WTC11 (cell line): ENCODE measurements around the gene EIF5. TPM values are rescaled to one million over a fixed set of nuclear protein-coding genes. Genes with fewer than 3 reads are reported as not detected.
A peak's percentile ranks its signal among the peaks of the same experiment; 100 is the strongest.

Experiments
- ATAC-seq: fragments of 200-7000 bp; cut with Tn5 transposase; 2 replicates; pipeline ENCODE4 v1.10.0; 2021; ENCODE audit warnings: mild to moderate bottlenecking, moderate library complexity
- CTCF ChIA-PET: fragments of 300-600 bp; sonication (Branson Sonifier 250); formaldehyde crosslinking; loops from one replicate; lab custom pipeline; 2021; ENCODE audit warnings: antibody characterized with exemption; lab: Charles Lee
- POLR2A ChIA-PET: fragments of 350-600 bp; sonication (Branson Sonifier 250); formaldehyde crosslinking; loops from one replicate; lab custom pipeline; 2021; ENCODE audit warnings: antibody characterized with exemption; lab: Charles Lee
- DNase-seq: peaks from one replicate; pipeline ENCODE4 v3.0.0; 2021; ENCODE audit warnings: low spot score
- H3K27ac Mint-ChIP-seq: 2 replicates; pipeline ENCODE4 v1.8.0; 2021; ENCODE audit warnings: mixed read lengths
- H3K27me3 Mint-ChIP-seq: 2 replicates; pipeline ENCODE4 v1.8.0; 2021; ENCODE audit warnings: low read depth, mild to moderate bottlenecking, moderate library complexity, mixed read lengths
- H3K36me3 Mint-ChIP-seq: 2 replicates; pipeline ENCODE4 v1.8.0; 2021; ENCODE audit warnings: mixed read lengths
- H3K4me1 Mint-ChIP-seq: 2 replicates; pipeline ENCODE4 v1.8.0; 2022; ENCODE audit warnings: mixed read lengths
- H3K4me3 Mint-ChIP-seq: 2 replicates; pipeline ENCODE4 v1.8.0; 2021; ENCODE audit warnings: mild to moderate bottlenecking, moderate library complexity, mixed read lengths
- H3K9me3 Mint-ChIP-seq: 2 replicates; pipeline ENCODE4 v1.8.0; 2021; ENCODE audit warnings: mixed read lengths
- AR ChIP-seq: fragments of 250-450 bp; sonication (Bioruptor Pico); IDR thresholded peaks from 2 replicates; pipeline ENCODE4 v1.9.0; 2021; ENCODE audit warnings: mild to moderate bottlenecking
- ARID4B ChIP-seq: sonication (generic); formaldehyde crosslinking; IDR thresholded peaks from 2 replicates; pipeline ENCODE4 v1.8.0; 2023; ENCODE audit warnings: missing genetic modification reagents, mild to moderate bottlenecking, borderline replicate concordance
- ATF2 ChIP-seq: sonication (generic); formaldehyde crosslinking; IDR thresholded peaks from 2 replicates; pipeline ENCODE4 v1.8.1; 2022; ENCODE audit warnings: low read depth, missing genetic modification reagents, borderline replicate concordance
- CBFB ChIP-seq: sonication (generic); formaldehyde crosslinking; IDR thresholded peaks from 2 replicates; pipeline ENCODE4 v1.8.1; 2022; ENCODE audit warnings: mild to moderate bottlenecking, low read depth, missing genetic modification reagents
- CREB1 ChIP-seq: sonication (generic); formaldehyde crosslinking; IDR thresholded peaks from 2 replicates; pipeline ENCODE4 v1.8.0; 2023; ENCODE audit warnings: mild to moderate bottlenecking, missing genetic modification reagents
- CREM ChIP-seq: sonication (generic); formaldehyde crosslinking; IDR thresholded peaks from 2 replicates; pipeline ENCODE4 v1.8.1; 2022; ENCODE audit warnings: mild to moderate bottlenecking, missing genetic modification reagents, moderate library complexity
- E2F1 ChIP-seq: sonication (generic); formaldehyde crosslinking; IDR thresholded peaks from 2 replicates; pipeline ENCODE4 v1.8.0; 2022; ENCODE audit warnings: mild to moderate bottlenecking, missing genetic modification reagents
- E2F4 ChIP-seq: sonication (generic); formaldehyde crosslinking; IDR thresholded peaks from 2 replicates; pipeline ENCODE4 v1.8.1; 2022; ENCODE audit warnings: low read depth, mild to moderate bottlenecking, moderate library complexity, missing genetic modification reagents, borderline replicate concordance
- E2F5 ChIP-seq: sonication (generic); formaldehyde crosslinking; IDR thresholded peaks from 2 replicates; pipeline ENCODE4 v1.8.1; 2022; ENCODE audit warnings: mild to moderate bottlenecking, moderate library complexity, missing genetic modification reagents
- ERG ChIP-seq: fragments of 250-450 bp; sonication (Bioruptor Pico); IDR thresholded peaks from 2 replicates; pipeline ENCODE4 v1.8.0; 2021; ENCODE audit warnings: mild to moderate bottlenecking
- ESRRA ChIP-seq: sonication (generic); formaldehyde crosslinking; IDR thresholded peaks from 2 replicates; pipeline ENCODE4 v1.8.1; 2022; ENCODE audit warnings: mild to moderate bottlenecking, missing genetic modification reagents, borderline replicate concordance
- ETV6 ChIP-seq: sonication (generic); formaldehyde crosslinking; IDR thresholded peaks from 2 replicates; pipeline ENCODE4 v1.8.1; 2022; ENCODE audit warnings: mild to moderate bottlenecking, missing genetic modification reagents
- FOXK1 ChIP-seq: sonication (generic); formaldehyde crosslinking; IDR thresholded peaks from 2 replicates; pipeline ENCODE4 v1.8.0; 2022; ENCODE audit warnings: mild to moderate bottlenecking, moderate library complexity, missing genetic modification reagents
- IRF2 ChIP-seq: sonication (generic); formaldehyde crosslinking; IDR thresholded peaks from 2 replicates; pipeline ENCODE4 v1.8.0; 2022; ENCODE audit warnings: low read depth, missing genetic modification reagents, borderline replicate concordance
- NR3C1 ChIP-seq: sonication (generic); formaldehyde crosslinking; conservative IDR thresholded peaks from 2 replicates; pipeline ENCODE4 v1.8.1; 2023; ENCODE audit warnings: low read depth, mild to moderate bottlenecking, missing genetic modification reagents
- OVOL2 ChIP-seq: fragments of 250-450 bp; sonication (Bioruptor Pico); IDR thresholded peaks from 2 replicates; pipeline ENCODE4 v1.9.0; 2021; ENCODE audit warnings: mild to moderate bottlenecking, borderline replicate concordance
- SMAD4 ChIP-seq: sonication (generic); formaldehyde crosslinking; IDR thresholded peaks from 2 replicates; pipeline ENCODE4 v1.8.0; 2022; ENCODE audit warnings: mild to moderate bottlenecking, missing genetic modification reagents
- ZNF121 ChIP-seq: sonication (generic); formaldehyde crosslinking; IDR thresholded peaks from 2 replicates; pipeline ENCODE4 v1.8.0; 2023; ENCODE audit warnings: missing genetic modification reagents
- total RNA-seq: library from RNA; stranded (reverse); gene quantifications from 3 replicates; pipeline ENCODE4 v1.2.3, GENCODE V29; 2021

EIF5 gene
- total RNA-seq, 1 experiment from 2014 or later = 282 TPM

- TF ChIP-seq E2F5 (no peak), ATF2 (CRISPR knock-in tag) (no peak), CBFB (CRISPR knock-in tag) (no peak), IRF2 (CRISPR knock-in tag) (no peak), ERG (CRISPR knock-in tag) (no peak), FOXK1 (CRISPR knock-in tag) (no peak)
Observed at GRCh38 chr14:103337794-103338193, 3.8 kb downstream of the EIF5 start (continued).

- Mint-ChIP-seq H3K4me1 (peaks cover 16% of the 10 kb centered on the region), H3K9me3 (no peaks in the 10 kb centered on the region), H3K27ac (no peak overlapping the region), H3K27me3 (no peaks in the 10 kb centered on the region), H3K36me3 (peaks cover 95% of the 10 kb centered on the region), H3K4me3 (no peak overlapping the region)
- no peak for DNase-seq
- no peak for ATAC-seq
- TF ChIP-seq E2F1 (CRISPR knock-in tag) = no peak
- TF ChIP-seq SMAD4 (CRISPR knock-in tag) = no peak
- TF ChIP-seq ZNF121 (CRISPR knock-in tag) = no peak
- TF ChIP-seq ESRRA (CRISPR knock-in tag) = no peak
- CTCF ChIA-PET = no interaction called here
- POLR2A ChIA-PET = no interaction called here
Observed at GRCh38 chr14:103339561-103339960, 5.5 kb downstream of the EIF5 start.

- POLR2A ChIA-PET = no interaction called here
- DNase-seq = no peak
- CTCF ChIA-PET = no interaction called here
- no peak overlapping the region for H3K4me3 Mint-ChIP-seq
- no peaks in the 10 kb centered on the region for H3K9me3 Mint-ChIP-seq
- no peaks in the 10 kb centered on the region for H3K27me3 Mint-ChIP-seq
- H3K27ac Mint-ChIP-seq = 0 out of 2 replicates have a peak overlapping the region, but pooled peaks have one; percentile 20
- ATAC-seq = no peak
- H3K4me1 Mint-ChIP-seq = peaks cover 11% of the 10 kb centered on the region
- peaks cover 93% of the 10 kb centered on the region for H3K36me3 Mint-ChIP-seq
- TF ChIP-seq OVOL2 (CRISPR knock-in tag) (no peak), ETV6 (CRISPR knock-in tag) (no peak), NR3C1 (CRISPR knock-in tag) (no peak), CREM (CRISPR knock-in tag) (no peak), ARID4B (CRISPR knock-in tag) (no peak), AR (CRISPR knock-in tag) (no peak; the same call in 1 of the 2 replicates), E2F4 (CRISPR knock-in tag) (no peak), CREB1 (CRISPR knock-in tag) (no peak)
Observed at GRCh38 chr14:103340480-103341212, 6.6 kb downstream of the EIF5 start.
